ENCODE measurements around the gene ATM.

DNA sequence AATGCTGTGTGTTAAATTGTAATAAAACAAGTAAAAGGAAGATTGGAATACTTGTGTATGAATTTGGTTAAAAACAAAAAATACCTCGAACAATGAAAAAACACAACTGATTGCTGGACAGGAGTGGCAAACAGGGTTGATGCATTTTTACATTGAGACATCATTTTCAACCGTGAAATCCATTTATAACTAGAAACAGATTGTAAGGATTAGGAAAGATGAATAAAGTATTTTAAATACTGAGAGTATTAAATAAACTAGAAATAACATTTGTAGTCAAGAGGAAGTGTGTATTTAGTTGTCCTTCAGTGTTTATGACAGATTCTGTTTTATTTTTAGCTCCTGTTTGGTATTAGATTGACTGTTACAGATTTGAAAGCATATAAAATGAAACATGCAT, 5.4 kb downstream of the ATM start:
- TF ChIP-seq MZF1 (tag by site-specific recombination; IDR thresholded peaks at IDR 0.05; ENCODE audit: borderline replicate concordance) = no peak
- no peak for TF ChIP-seq ZNF776 (tag by site-specific recombination; IDR thresholded peaks at IDR 0.05; ENCODE audit: borderline replicate concordance)
- no peak for TF ChIP-seq ZBTB21 (tag by site-specific recombination; IDR thresholded peaks at IDR 0.05)
- TF ChIP-seq ZNF114 (tag by site-specific recombination; IDR thresholded peaks at IDR 0.05) = no peak
